ENCODE data around the gene SORBS1.

GRCh38 chr10:95419399-95419798 lies 141.8 kb downstream of the SORBS1 start:
- TF ChIP-seq HNF4G (IDR thresholded peaks at IDR 0.05) (peak; percentile 46), CTCF (IDR thresholded peaks at IDR 0.05; ENCODE audit: low read depth, low read length, missing input control) (no peak), TAF1 (conservative IDR thresholded peaks at IDR 0.05) (no peak), RAD21 (IDR thresholded peaks at IDR 0.05) (no peak), ZBTB33 (IDR thresholded peaks at IDR 0.05) (no peak), MAX (IDR thresholded peaks at IDR 0.05) (no peak), NR2F2 (IDR thresholded peaks at IDR 0.05) (peak; percentile 40), REST (IDR thresholded peaks at IDR 0.05) (no peak), JUND (IDR thresholded peaks at IDR 0.05) (no peak), YY1 (IDR thresholded peaks at IDR 0.05) (no peak), GABPA (IDR thresholded peaks at IDR 0.05 in 1 of 2, conservative IDR thresholded peaks at IDR 0.05 in 1 of 2) (no peak)

Measured in liver (tissue), 3 donors.